H4 (cell line): Measurements from ENCODE around the gene THAP7. TPM values are rescaled to one million over a fixed set of nuclear protein-coding genes. Genes with fewer than 3 reads are reported as not detected.

Experiments
- DNase-seq: peaks from one replicate; pipeline ENCODE4 v3.0.0-alpha.2; 2015; ENCODE audit warnings: low spot score
- total RNA-seq: library from RNA; depleted of rRNA; stranded (reverse); fragments of >200 nt; shearing (Covaris generic); gene quantifications from 2 replicates; pipeline ENCODE4 v1.2.3, GENCODE V29; 2014

Gene THAP7
- total RNA-seq, 1 experiment from 2014 or later = 45.8 TPM

GRCh38 chr22:20993304-20994127 lies 8.4 kb downstream of the THAP7 start:
- DNase-seq = no peak

- no peak for DNase-seq
Measured at GRCh38 chr22:20992456-20993303, 9.2 kb downstream of the THAP7 start.

GRCh38 chr22:20992056-20992442 lies 9.9 kb downstream of the THAP7 start:
- no peak for DNase-seq

GRCh38 chr22:20991252-20992055 lies 10.5 kb downstream of the THAP7 start:
- DNase-seq = no peak

- no peak for DNase-seq
Measured at GRCh38 chr22:20990184-20991180, 11.4 kb downstream of the THAP7 start.

- no peak for DNase-seq
Measured at GRCh38 chr22:20989323-20990138, 12.4 kb downstream of the THAP7 start.

- no peak for DNase-seq
Measured at GRCh38 chr22:20988573-20989322, 13.2 kb downstream of the THAP7 start.

GRCh38 chr22:20987375-20987774 lies 14.5 kb downstream of the THAP7 start:
- DNase-seq = no peak

- no peak for DNase-seq
Measured at GRCh38 chr22:20986365-20986764, 15.6 kb downstream of the THAP7 start.

- no peak for DNase-seq
Measured at GRCh38 chr22:20985720-20986119, 16.2 kb downstream of the THAP7 start.

- no peak for DNase-seq
Measured at GRCh38 chr22:20983081-20983771, 18.7 kb downstream of the THAP7 start.

GRCh38 chr22:20982563-20982882 lies 19.4 kb downstream of the THAP7 start:
- DNase-seq = no peak

GRCh38 chr22:20981787-20982562 lies 19.9 kb downstream of the THAP7 start, which contains the start of gene LZTR1:
LZTR1 (plus strand) TSS chr22:20982297; CDS start chr22:20982372, 75 bp downstream.
- DNase-seq = peak; percentile 53

GRCh38 chr22:20980938-20981722 lies 20.8 kb downstream of the THAP7 start:
- DNase-seq = no peak

- no peak for DNase-seq
Measured at GRCh38 chr22:20980523-20980922, 21.4 kb downstream of the THAP7 start.

- DNase-seq = no peak
Measured at GRCh38 chr22:20979940-20980453, 21.9 kb downstream of the THAP7 start.
